Stimulated activated CD8-positive, alpha-beta memory T cell treated with anti-CD3 and anti-CD28 coated beads, Interleukin-7, amount 100 ng/mL, for 48 hours (primary cell): Measurements from ENCODE around the gene FBLN1.

Experiments used
- DNase-seq, 2 donors: peaks; one replicate each; pipeline ENCODE4 v3.0.0-alpha.2; 2020; ENCODE audit warnings: low read depth in 1 of 2; ENCODE audit errors: extremely low read depth in 1 of 2

Gene FBLN1

GRCh38 chr22:45503050-45503815 is 550 bp downstream of the FBLN1 start:
- no peak for DNase-seq

- no peak for DNase-seq
Observed at GRCh38 chr22:45503816-45504372, 1.2 kb downstream of the FBLN1 start.

- no peak for DNase-seq
Observed at GRCh38 chr22:45504373-45505341, 2.0 kb downstream of the FBLN1 start.

GRCh38 chr22:45505991-45506747 is 3.5 kb downstream of the FBLN1 start:
- DNase-seq = no peak

GRCh38 chr22:45506816-45507360 is 4.2 kb downstream of the FBLN1 start:
- no peak for DNase-seq

- DNase-seq = no peak
Observed at GRCh38 chr22:45507798-45508197, 5.1 kb downstream of the FBLN1 start.

GRCh38 chr22:45508814-45509213 is 6.1 kb downstream of the FBLN1 start:
- no peak for DNase-seq

GRCh38 chr22:45510376-45511232 is 7.9 kb downstream of the FBLN1 start:
- no peak for DNase-seq

- DNase-seq = no peak
Observed at GRCh38 chr22:45511847-45512261, 9.2 kb downstream of the FBLN1 start.

- DNase-seq = no peak
Observed at GRCh38 chr22:45512363-45512762, 9.7 kb downstream of the FBLN1 start.

- DNase-seq = no peak
Observed at GRCh38 chr22:45515676-45516075, 13.0 kb downstream of the FBLN1 start.

- DNase-seq = no peak
Observed at GRCh38 chr22:45516163-45516562, 13.5 kb downstream of the FBLN1 start.

GRCh38 chr22:45516923-45517675 is 14.4 kb downstream of the FBLN1 start:
- no peak for DNase-seq

GRCh38 chr22:45518136-45518535 is 15.5 kb downstream of the FBLN1 start:
- no peak for DNase-seq

- no peak for DNase-seq
Observed at GRCh38 chr22:45518580-45518991, 15.9 kb downstream of the FBLN1 start.

- DNase-seq = no peak
Observed at GRCh38 chr22:45521178-45521577, 18.5 kb downstream of the FBLN1 start.

GRCh38 chr22:45522462-45522861 is 19.8 kb downstream of the FBLN1 start:
- DNase-seq = no peak

- DNase-seq = no peak
Observed at GRCh38 chr22:45524157-45524556, 21.5 kb downstream of the FBLN1 start.

GRCh38 chr22:45524966-45525365 is 22.3 kb downstream of the FBLN1 start:
- DNase-seq = no peak
